Stimulated activated CD4-positive, alpha-beta T cell treated with anti-CD3 and anti-CD28 coated beads, Interleukin-12 subunit alpha, Interleukin-12 subunit beta, amount 100 ng/mL, for 4 hours (primary cell): Measurements from ENCODE around the gene SMCP.

Experiments used
- DNase-seq: peaks from one replicate; pipeline ENCODE4 v3.0.0-alpha.2; 2020

SMCP gene

GRCh38 chr1:152886758-152887409 is 8.8 kb downstream of the SMCP start:
- DNase-seq: no peak

GRCh38 chr1:152888126-152888525 is 10.0 kb downstream of the SMCP start:
- no peak for DNase-seq

GRCh38 chr1:152899027-152899426 is 20.9 kb downstream of the SMCP start:
- DNase-seq: no peak

- DNase-seq: no peak
Observed at GRCh38 chr1:152899883-152900282, 21.8 kb downstream of the SMCP start.

- no peak for DNase-seq
Observed at GRCh38 chr1:152901631-152902030, 23.5 kb downstream of the SMCP start.

GRCh38 chr1:152902636-152903035 is 24.5 kb downstream of the SMCP start:
- DNase-seq: no peak

GRCh38 chr1:152904688-152905440 is 26.7 kb downstream of the SMCP start:
- no peak for DNase-seq

GRCh38 chr1:152906023-152906565 is 28.0 kb downstream of the SMCP start:
- DNase-seq: no peak

GRCh38 chr1:152907686-152908601 is 29.8 kb downstream of the SMCP start, which contains the start of gene IVL:
Gene IVL (plus strand): TSS chr1:152908546. CDS start chr1:152909798, 1,252 bp downstream.
- DNase-seq: no peak

- no peak for DNase-seq
Observed at GRCh38 chr1:152909206-152909605, 31.1 kb downstream of the SMCP start.

- no peak for DNase-seq
Observed at GRCh38 chr1:152912471-152912870, 34.3 kb downstream of the SMCP start.

- DNase-seq: no peak
Observed at GRCh38 chr1:152912900-152913299, 34.8 kb downstream of the SMCP start.

GRCh38 chr1:152917794-152918193 is 39.7 kb downstream of the SMCP start:
- no peak for DNase-seq

GRCh38 chr1:152919071-152919470 is 40.9 kb downstream of the SMCP start:
- no peak for DNase-seq

GRCh38 chr1:152924191-152924590 is 46.1 kb downstream of the SMCP start:
- DNase-seq: no peak

GRCh38 chr1:152926091-152926490 is 48.0 kb downstream of the SMCP start:
- DNase-seq: no peak

GRCh38 chr1:152928671-152929070 is 50.5 kb downstream of the SMCP start:
- DNase-seq: no peak

GRCh38 chr1:152932170-152932811 is 54.2 kb downstream of the SMCP start:
- DNase-seq: no peak

GRCh38 chr1:152933196-152933595 is 55.1 kb downstream of the SMCP start:
- no peak for DNase-seq
